GM19397 (cell line): ENCODE measurements around the gene LAMA3.

Experiments
- ATAC-seq: cut with Tn5 transposase; IDR thresholded peaks from one replicate; pipeline ENCODE4 v1.9.1; 2021; ENCODE audit warnings: mild to moderate bottlenecking, moderate library complexity; ENCODE audit not compliant: unreplicated experiment

The LAMA3 gene

GRCh38 chr18:23890589-23890988, 201.3 kb downstream of the LAMA3 start:
- no peak for ATAC-seq

- no peak for ATAC-seq
Measured at GRCh38 chr18:23893653-23894052, 204.4 kb downstream of the LAMA3 start.

- ATAC-seq: no peak
Measured at GRCh38 chr18:23894661-23895175, 205.5 kb downstream of the LAMA3 start.

GRCh38 chr18:23897291-23897690, 208.0 kb downstream of the LAMA3 start:
- no peak for ATAC-seq

GRCh38 chr18:23897733-23898132, 208.5 kb downstream of the LAMA3 start:
- ATAC-seq: no peak

- no peak for ATAC-seq
Measured at GRCh38 chr18:23900994-23901393, 211.7 kb downstream of the LAMA3 start.

- ATAC-seq: no peak
Measured at GRCh38 chr18:23902396-23902795, 213.1 kb downstream of the LAMA3 start.

- ATAC-seq: no peak
Measured at GRCh38 chr18:23903971-23904370, 214.7 kb downstream of the LAMA3 start.

GRCh38 chr18:23906658-23907057, 217.4 kb downstream of the LAMA3 start:
- ATAC-seq: no peak

- ATAC-seq: no peak
Measured at GRCh38 chr18:23908827-23909226, 219.6 kb downstream of the LAMA3 start.

GRCh38 chr18:23910032-23910431, 220.8 kb downstream of the LAMA3 start:
- ATAC-seq: no peak

- no peak for ATAC-seq
Measured at GRCh38 chr18:23912356-23912755, 223.1 kb downstream of the LAMA3 start.

GRCh38 chr18:23916338-23916737, 227.1 kb downstream of the LAMA3 start:
- no peak for ATAC-seq

GRCh38 chr18:23918395-23919032, 229.3 kb downstream of the LAMA3 start:
- ATAC-seq: no peak

GRCh38 chr18:23920054-23920453, 230.8 kb downstream of the LAMA3 start:
- ATAC-seq: no peak

- no peak for ATAC-seq
Measured at GRCh38 chr18:23921716-23922285, 232.5 kb downstream of the LAMA3 start.

GRCh38 chr18:23922939-23923338, 233.7 kb downstream of the LAMA3 start:
- ATAC-seq: no peak

GRCh38 chr18:23924813-23925212, 235.6 kb downstream of the LAMA3 start:
- ATAC-seq: no peak

GRCh38 chr18:23926571-23926970, 237.3 kb downstream of the LAMA3 start:
- no peak for ATAC-seq

GRCh38 chr18:23927821-23928746, 238.8 kb downstream of the LAMA3 start:
- no peak for ATAC-seq

- ATAC-seq: no peak
Measured at GRCh38 chr18:23929362-23929930, 240.2 kb downstream of the LAMA3 start.
